Adipocyte (in vitro differentiated cells): ENCODE data around the gene SS18.

Experiments used
- DNase-seq: peaks from one replicate; pipeline ENCODE4 v3.0.0-alpha.2; 2015; ENCODE audit warnings: low read depth
- H3K27me3 ChIP-seq: replicated peaks from 2 replicates; pipeline ENCODE4 v1.7.0; 2013; ENCODE audit warnings: mild to moderate bottlenecking, low read length, moderate library complexity; ENCODE audit not compliant: control insufficient read depth, insufficient read depth
- H3K36me3 ChIP-seq: 2 replicates; pipeline ENCODE4 v1.7.0; 2013; ENCODE audit warnings: low read length, mild to moderate bottlenecking, moderate library complexity; ENCODE audit not compliant: control insufficient read depth, insufficient read depth, severe bottlenecking
- H3K4me1 ChIP-seq: 2 replicates; pipeline ENCODE4 v1.7.0; 2013; ENCODE audit warnings: mild to moderate bottlenecking, low read length, moderate library complexity; ENCODE audit not compliant: control insufficient read depth, insufficient read depth
- H3K4me3 ChIP-seq: 2 replicates; pipeline ENCODE4 v1.7.0; 2013; ENCODE audit warnings: mild to moderate bottlenecking, low read length, moderate library complexity
- H3K9ac ChIP-seq: 2 replicates; pipeline ENCODE4 v1.7.0; 2013; ENCODE audit warnings: mild to moderate bottlenecking, low read length, moderate library complexity
- H3K9me3 ChIP-seq: 2 replicates; pipeline ENCODE4 v1.7.0; 2013; ENCODE audit warnings: mild to moderate bottlenecking, low read length, moderate library complexity; ENCODE audit not compliant: control insufficient read depth

The SS18 gene

DNA sequence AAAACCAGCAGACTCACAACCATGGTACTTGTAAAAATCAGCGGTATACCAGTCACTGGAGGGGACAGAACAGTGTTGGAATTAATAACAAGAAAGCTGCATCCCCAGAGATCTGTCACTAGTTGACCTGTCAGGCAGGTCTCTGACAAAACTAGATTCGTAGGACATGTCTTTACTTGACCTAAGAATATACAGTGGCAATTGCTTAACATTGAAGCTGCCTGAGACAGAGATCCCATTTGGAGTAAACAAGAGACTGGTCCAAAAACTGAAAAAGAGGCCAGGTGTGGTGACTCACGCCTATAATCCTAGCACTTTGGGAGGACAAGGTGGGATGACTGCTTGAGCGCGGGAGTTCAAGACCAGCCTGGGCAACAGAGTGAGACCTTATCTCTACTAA is 7.2 kb upstream of the SS18 start:
- Histone ChIP-seq H3K36me3 (no peaks in the 10 kb centered on the region), H3K4me1 (no peaks in the 10 kb centered on the region), H3K4me3 (no peak overlapping the region), H3K9me3 (peaks cover 4% of the 10 kb centered on the region), H3K9ac (no peak overlapping the region), H3K27me3 (no peaks in the 10 kb centered on the region)
- no peak for DNase-seq

DNA sequence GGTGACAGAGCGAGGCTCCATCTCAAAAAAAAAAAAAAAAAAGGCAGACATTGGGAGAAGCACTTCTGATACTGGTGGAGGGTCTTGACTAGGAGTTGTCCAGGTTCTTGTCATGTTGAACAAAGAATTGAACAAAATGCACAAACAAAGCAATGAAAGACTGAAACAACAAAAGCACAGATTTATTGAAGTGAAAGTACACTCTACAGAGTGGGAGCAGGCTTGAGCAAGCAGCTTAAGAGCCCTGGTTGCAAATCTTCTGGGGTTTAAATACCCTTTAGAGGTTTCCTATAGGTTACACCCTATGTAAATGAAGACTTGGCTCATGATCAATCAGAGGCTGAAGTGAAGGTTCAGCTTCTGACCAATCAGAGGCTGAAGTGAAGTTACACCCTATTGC is 6.4 kb upstream of the SS18 start:
- no peak for DNase-seq
- no peak overlapping the region for H3K4me3 ChIP-seq

DNA sequence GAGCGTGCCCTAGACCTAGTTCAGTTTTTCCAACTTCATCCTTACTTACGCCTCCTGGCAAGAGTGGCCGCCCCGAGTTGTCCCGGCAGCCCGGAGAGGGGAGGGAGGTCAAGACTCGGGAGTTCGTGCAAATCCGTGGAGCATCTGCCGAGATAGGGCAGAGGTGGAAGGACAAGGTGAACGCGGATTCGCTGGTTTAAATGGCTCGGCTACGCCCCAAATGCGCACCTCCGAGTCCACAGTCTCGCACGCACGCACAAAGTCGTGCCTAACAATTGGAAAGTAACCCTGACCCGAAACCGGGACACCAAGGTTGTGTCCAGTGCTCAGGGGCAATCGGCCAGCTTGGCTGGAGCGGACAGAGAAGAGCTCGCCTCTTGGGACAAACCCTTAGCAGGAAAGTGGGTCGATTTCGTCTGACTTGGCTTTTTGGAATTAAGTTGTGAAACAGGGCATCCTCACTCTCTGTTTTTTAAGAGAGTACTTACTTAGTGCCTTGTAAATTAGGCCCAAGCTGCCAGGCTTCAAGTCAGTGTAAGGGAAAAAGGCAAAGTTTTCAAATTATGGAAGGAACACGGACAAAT is 726 bp upstream of the SS18 start:
- Histone ChIP-seq H3K4me3 (peak overlapping the region; percentile 100), H3K36me3 (peaks cover 11% of the 10 kb centered on the region), H3K9me3 (no peaks in the 10 kb centered on the region), H3K9ac (peak overlapping the region; percentile 99), H3K27me3 (no peaks in the 10 kb centered on the region), H3K4me1 (peaks cover 26% of the 10 kb centered on the region)
- DNase-seq, result peak; percentile 73

More for the DNA sequence above, 6.4 kb upstream of the SS18 start:
- H3K27me3 ChIP-seq, result no peaks in the 10 kb centered on the region
- H3K9ac ChIP-seq, result no peak overlapping the region
- no peaks in the 10 kb centered on the region for H3K36me3 ChIP-seq
- peaks cover 4% of the 10 kb centered on the region for H3K9me3 ChIP-seq
- no peaks in the 10 kb centered on the region for H3K4me1 ChIP-seq

DNA sequence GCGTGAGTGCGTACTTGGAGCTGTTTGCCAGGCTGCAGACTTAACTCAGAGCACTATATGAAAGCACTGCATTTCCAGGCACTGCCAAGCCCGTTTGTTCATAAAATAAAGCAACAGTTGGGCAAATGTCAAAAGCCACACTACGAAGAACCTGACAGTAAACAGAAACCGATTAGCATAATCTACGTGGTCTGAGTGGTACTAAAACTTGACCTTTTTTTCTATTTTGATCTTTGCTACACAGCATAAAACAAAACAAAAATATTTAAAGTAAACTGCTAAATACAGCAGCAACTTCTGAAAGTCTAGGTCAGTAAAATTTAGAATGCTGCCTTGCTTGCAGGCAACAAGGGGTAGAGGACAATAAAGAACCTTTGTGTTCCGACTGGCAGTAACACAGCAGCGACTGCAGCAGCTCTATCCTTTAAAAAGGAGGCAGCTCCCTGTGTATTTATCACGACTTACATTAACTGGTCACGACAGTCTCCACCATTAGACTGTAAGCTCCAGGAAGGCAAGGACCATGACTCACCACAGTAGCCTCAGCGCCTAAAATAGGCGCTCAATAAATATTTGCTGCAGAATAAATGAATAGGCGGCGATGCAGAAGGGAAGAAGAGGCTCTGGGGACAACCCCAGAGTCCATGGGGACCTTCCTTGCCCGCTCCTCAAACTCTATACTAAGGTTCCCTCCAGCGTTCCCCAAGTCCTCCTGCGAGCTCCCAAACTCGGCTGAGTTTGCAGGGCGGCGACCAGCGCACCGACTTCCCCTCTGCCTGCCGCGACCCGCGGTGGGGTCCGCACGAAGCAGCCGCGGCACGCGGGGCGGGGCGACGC is 902 bp downstream of the SS18 start:
- Histone ChIP-seq H3K9ac (peak overlapping the region; percentile 99), H3K27me3 (no peaks in the 10 kb centered on the region), H3K36me3 (peaks cover 28% of the 10 kb centered on the region), H3K9me3 (no peaks in the 10 kb centered on the region), H3K4me1 (peaks cover 26% of the 10 kb centered on the region), H3K4me3 (peak overlapping the region; percentile 100)
- peak; percentile 61 for DNase-seq

DNA sequence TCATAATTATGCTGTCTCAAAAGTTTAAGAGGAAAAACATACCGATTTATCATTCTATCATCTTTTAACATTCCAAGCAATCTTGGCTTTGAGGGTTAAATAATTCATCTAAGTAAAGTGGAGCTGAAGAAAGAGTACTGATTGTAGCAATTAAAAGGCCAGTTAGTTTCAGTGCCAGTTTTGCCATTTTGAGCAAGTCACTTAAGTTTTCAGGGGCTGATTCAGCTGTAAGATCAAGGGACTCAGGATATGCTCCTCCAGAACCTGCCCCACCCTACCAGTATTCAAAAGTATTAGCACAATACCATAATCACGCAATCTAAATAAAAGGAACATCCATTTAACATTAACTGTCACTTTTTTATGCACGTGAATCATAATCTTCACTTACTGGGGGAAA is 1.9 kb downstream of the SS18 start:
- Histone ChIP-seq H3K4me3 (peak overlapping the region; percentile 100), H3K36me3 (peaks cover 38% of the 10 kb centered on the region), H3K9me3 (no peaks in the 10 kb centered on the region), H3K4me1 (peaks cover 26% of the 10 kb centered on the region), H3K9ac (peak overlapping the region; percentile 99), H3K27me3 (no peaks in the 10 kb centered on the region)
- DNase-seq, result peak; percentile 24

DNA sequence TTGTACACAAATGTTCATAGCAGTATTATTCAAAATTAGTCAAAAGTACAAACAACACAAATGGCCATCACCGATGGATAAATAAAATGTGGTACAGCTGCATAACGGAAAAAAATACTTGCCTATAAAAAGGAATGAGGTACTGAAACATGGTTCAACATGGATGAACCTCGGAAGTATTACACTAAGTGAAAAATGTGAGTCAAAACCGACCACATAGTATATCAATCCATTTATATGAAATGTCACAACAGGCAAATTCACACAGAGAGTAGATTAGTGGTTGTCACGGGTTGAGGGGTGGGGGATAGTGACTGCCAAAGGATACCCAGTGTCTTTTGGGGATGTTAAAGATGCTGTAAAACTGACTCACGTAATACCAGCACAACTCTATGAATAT is 3.5 kb downstream of the SS18 start:
- peaks cover 52% of the 10 kb centered on the region for H3K36me3 ChIP-seq
- no peaks in the 10 kb centered on the region for H3K27me3 ChIP-seq
- H3K4me3 ChIP-seq, result peak overlapping the region; percentile 100
- DNase-seq, result no peak
- H3K9me3 ChIP-seq, result no peaks in the 10 kb centered on the region
- peaks cover 26% of the 10 kb centered on the region for H3K4me1 ChIP-seq
- no peak overlapping the region for H3K9ac ChIP-seq

DNA sequence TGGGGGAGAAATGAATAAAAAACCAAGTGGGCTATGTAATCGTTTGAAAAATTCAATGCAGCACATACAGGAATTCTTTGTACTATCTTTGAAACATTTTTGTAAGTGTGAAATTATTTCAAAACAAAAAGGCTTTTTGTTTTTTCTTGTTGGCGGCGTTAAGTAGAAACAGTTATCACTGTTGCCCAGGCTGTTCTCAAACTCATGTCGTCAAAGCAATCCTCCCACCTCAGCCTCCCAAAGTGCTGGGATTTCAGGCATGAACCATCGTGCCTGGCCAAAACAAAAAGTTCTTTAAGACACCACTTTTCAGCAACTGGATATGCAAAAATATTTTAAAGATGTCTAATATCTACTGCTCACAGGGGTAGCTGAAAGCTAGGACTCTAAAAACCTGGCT is 5.4 kb downstream of the SS18 start:
- Histone ChIP-seq H3K9ac (no peak overlapping the region), H3K27me3 (no peaks in the 10 kb centered on the region), H3K36me3 (peaks cover 67% of the 10 kb centered on the region), H3K9me3 (no peaks in the 10 kb centered on the region), H3K4me3 (no peak overlapping the region), H3K4me1 (peaks cover 30% of the 10 kb centered on the region)
- no peak for DNase-seq

DNA sequence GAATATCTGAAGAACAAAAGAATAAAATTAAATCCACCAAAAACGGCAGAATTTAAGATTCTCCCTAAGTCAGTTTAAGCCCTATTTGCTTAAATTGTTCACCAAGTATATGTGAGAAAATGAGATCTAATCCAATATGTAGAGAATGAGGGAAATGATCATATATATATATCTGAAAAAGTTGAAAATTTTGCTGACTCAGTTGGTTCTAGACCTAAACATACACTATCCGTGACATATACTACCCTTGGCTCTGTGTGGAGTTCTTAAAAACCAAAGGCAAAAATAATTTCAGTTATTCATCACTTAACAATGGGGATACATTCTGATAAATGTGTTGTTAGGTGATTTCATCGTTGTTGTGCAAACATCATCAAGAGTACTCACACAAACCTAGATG is 7.3 kb downstream of the SS18 start:
- Histone ChIP-seq H3K36me3 (peaks cover 76% of the 10 kb centered on the region), H3K9me3 (no peaks in the 10 kb centered on the region), H3K4me1 (peaks cover 25% of the 10 kb centered on the region), H3K9ac (no peak overlapping the region), H3K27me3 (no peaks in the 10 kb centered on the region), H3K4me3 (no peak overlapping the region)
- no peak for DNase-seq

DNA sequence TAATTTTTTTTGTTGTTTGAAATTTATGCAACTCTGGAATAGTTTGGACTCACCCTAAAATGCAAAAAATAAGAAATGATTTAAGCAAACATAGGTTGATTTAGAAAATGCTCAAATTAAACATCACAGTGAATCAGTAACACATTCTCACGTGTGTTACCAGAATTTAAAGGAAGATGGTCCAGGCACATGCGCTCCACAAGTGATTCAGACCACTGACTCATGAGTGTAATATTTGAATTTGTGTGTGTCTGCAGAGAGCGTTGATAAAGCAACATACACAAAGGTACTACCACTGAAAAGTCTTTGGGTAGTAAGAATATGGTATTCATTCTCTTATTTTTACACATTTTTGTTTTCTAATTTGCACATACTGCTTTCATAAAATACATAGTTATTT is 7.9 kb downstream of the SS18 start:
- no peaks in the 10 kb centered on the region for H3K9me3 ChIP-seq
- H3K4me3 ChIP-seq, result no peak overlapping the region
- H3K36me3 ChIP-seq, result peaks cover 83% of the 10 kb centered on the region
- H3K27me3 ChIP-seq, result no peaks in the 10 kb centered on the region
- DNase-seq, result no peak
- peaks cover 18% of the 10 kb centered on the region for H3K4me1 ChIP-seq
- H3K9ac ChIP-seq, result no peak overlapping the region

DNA sequence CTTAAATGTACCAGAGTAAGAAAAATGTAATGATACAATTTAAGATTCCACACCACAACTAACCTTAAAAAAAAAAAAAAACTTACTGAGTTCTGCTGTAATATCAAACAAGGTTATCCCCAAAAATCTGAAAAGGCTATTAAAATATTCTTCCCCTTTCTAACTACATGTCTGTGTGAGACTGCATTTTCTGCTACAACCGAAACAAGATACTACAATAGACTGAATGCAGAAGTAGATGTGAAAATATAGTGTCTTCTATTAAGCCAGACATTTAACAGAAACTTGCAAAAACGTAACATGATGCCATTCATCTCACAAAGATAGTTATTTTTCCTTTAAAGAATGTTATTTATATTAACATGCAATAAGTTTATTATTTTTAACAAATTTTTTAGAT is 16.2 kb downstream of the SS18 start:
- H3K36me3 ChIP-seq, result peaks cover 92% of the 10 kb centered on the region
- H3K9ac ChIP-seq, result no peak overlapping the region
- H3K4me1 ChIP-seq, result peaks cover 10% of the 10 kb centered on the region
- DNase-seq, result no peak
- no peak overlapping the region for H3K4me3 ChIP-seq
- no peaks in the 10 kb centered on the region for H3K27me3 ChIP-seq
- peaks cover 14% of the 10 kb centered on the region for H3K9me3 ChIP-seq

DNA sequence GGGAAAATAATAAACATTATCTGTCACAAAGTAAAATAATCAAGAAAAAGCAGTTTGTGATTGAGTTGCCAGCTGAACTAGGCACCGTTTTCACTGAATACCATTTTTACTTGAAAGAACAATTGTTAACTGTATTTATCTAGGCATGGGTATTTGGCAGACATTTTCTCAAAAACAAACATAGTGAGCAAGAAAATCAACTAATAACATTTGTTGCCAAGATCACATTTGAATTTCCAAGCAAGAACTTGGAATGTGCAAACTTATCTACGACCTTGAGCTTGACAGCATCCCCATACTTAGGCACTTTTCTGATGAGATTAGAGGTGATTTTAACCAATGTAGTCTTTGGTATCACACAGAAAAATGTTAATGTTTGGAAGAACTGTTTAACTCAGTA is 16.7 kb downstream of the SS18 start:
- Histone ChIP-seq H3K9me3 (peaks cover 14% of the 10 kb centered on the region), H3K4me3 (no peak overlapping the region), H3K4me1 (peaks cover 10% of the 10 kb centered on the region), H3K27me3 (no peaks in the 10 kb centered on the region), H3K9ac (no peak overlapping the region), H3K36me3 (peaks cover 94% of the 10 kb centered on the region)
- DNase-seq, result no peak
